ENCODE results near the gene THOC6.
"Not testable (repeated sequence)": the region's sequence is repeated elsewhere in the genome, so short reads cannot be mapped to it uniquely, and the experiment has no call there.

THOC6 gene

DNA sequence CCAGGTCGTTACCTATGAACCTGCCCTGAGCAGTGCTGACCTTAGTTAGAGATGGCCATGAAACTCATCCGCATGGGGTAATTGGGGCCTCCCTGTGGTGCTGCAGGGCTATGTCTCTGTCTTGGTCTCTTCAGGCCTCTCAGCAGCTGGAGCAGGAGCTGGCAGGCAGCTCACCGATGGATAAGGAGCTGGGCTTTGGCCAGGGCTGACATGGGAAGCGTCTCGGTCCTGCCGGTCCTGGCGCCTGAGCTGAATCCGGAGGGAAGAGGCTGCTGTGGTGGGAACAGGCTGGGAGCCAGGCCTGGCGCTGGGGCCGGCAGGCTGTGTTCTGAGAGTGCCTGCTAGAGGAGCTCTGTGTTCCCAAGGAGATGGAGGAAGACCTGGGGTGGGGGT lies 51.7 kb downstream of the THOC6 start:
- TF ChIP-seq, protein P1, sequence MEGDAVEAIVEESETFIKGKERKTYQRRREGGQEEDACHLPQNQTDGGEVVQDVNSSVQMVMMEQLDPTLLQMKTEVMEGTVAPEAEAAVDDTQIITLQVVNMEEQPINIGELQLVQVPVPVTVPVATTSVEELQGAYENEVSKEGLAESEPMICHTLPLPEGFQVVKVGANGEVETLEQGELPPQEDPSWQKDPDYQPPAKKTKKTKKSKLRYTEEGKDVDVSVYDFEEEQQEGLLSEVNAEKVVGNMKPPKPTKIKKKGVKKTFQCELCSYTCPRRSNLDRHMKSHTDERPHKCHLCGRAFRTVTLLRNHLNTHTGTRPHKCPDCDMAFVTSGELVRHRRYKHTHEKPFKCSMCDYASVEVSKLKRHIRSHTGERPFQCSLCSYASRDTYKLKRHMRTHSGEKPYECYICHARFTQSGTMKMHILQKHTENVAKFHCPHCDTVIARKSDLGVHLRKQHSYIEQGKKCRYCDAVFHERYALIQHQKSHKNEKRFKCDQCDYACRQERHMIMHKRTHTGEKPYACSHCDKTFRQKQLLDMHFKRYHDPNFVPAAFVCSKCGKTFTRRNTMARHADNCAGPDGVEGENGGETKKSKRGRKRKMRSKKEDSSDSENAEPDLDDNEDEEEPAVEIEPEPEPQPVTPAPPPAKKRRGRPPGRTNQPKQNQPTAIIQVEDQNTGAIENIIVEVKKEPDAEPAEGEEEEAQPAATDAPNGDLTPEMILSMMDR (IDR thresholded peaks at IDR 0.05; ENCODE audit: borderline replicate concordance, insufficient read depth, low read depth, low read length): no peak
- peak overlapping the region; percentile 26 for H3K4me3 ChIP-seq (ENCODE audit: low read depth, low read length)

GRCh38 chr16:3075946-3076345 lies 52.1 kb downstream of the THOC6 start:
- not testable (repeated sequence) for H3K4me3 ChIP-seq (ENCODE audit: low read depth, low read length)

DNA sequence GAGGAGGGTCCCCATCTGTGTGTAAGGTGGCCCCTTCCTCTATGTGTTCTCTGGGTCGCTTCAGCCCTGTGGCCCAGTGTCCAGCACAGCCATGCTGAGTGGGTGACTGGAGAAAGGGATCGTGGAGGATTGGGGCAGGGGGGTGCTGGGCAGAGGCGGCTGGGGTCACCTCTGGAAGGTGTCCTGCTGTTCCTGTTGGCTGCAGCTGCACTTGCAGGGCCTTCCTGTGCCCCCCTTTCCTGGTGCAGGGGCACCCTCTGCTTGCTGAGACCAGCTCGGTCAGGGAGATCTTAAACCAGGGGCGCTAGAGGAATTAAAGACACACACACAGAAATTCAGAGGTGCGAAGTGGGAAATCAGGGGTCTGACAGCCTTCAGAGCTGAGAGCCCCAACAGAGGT lies 52.7 kb downstream of the THOC6 start:
- TF ChIP-seq, protein P1 (IDR thresholded peaks at IDR 0.05; ENCODE audit: borderline replicate concordance, insufficient read depth, low read depth, low read length): no peak
- no peak overlapping the region for H3K4me3 ChIP-seq (ENCODE audit: low read depth, low read length)

Data from GM12875 (cell line).